GM23248 (cell line): Measurements from ENCODE around the gene ADAM17.

Experiments
- EZH2 ChIP-seq: fragments of 200-600 bp; sonication (generic); IDR thresholded peaks from 2 replicates; pipeline ENCODE4 v1.6.1; 2018; ENCODE audit warnings: antibody characterized with exemption, mild to moderate bottlenecking; ENCODE audit not compliant: insufficient read depth, poor library complexity, severe bottlenecking
- EZH2phosphoT487 ChIP-seq: fragments of 200-600 bp; sonication (generic); IDR thresholded peaks from 2 replicates; pipeline ENCODE4 v1.6.1; 2018; ENCODE audit warnings: antibody characterized with exemption, moderate library complexity, mild to moderate bottlenecking, low read depth; ENCODE audit not compliant: insufficient read depth

GRCh38 chr2:9548506-9548905, 7.1 kb downstream of the ADAM17 start:
- TF ChIP-seq EZH2 (no peak), EZH2phosphoT487 (no peak)
